Stimulated activated CD4-positive, alpha-beta T cell treated with anti-CD3 and anti-CD28 coated beads, Interleukin-2, amount 100 ng/mL, for 24 hours (primary cell): ENCODE data around the gene MMEL1.
A peak's percentile ranks its signal among the peaks of the same experiment; 100 is the strongest.

Experiments used
- DNase-seq, 2 donors: peaks; one replicate each; pipeline ENCODE4 v3.0.0-alpha.2; 2020

Gene MMEL1

GRCh38 chr1:2642560-2643413, 10.0 kb upstream of the MMEL1 start:
- peak; percentile 94 to 95 for DNase-seq

- DNase-seq, result no peak
Observed at GRCh38 chr1:2642131-2642559, 9.3 kb upstream of the MMEL1 start.

GRCh38 chr1:2641381-2642130, 8.7 kb upstream of the MMEL1 start:
- no peak for DNase-seq

GRCh38 chr1:2640626-2641025, 7.8 kb upstream of the MMEL1 start:
- no peak for DNase-seq

GRCh38 chr1:2639607-2640521, 7.0 kb upstream of the MMEL1 start:
- no peak for DNase-seq

- DNase-seq, result no peak
Observed at GRCh38 chr1:2639203-2639602, 6.4 kb upstream of the MMEL1 start.

GRCh38 chr1:2638466-2639115, 5.8 kb upstream of the MMEL1 start:
- DNase-seq, result no peak

- DNase-seq, result no peak
Observed at GRCh38 chr1:2637442-2638145, 4.8 kb upstream of the MMEL1 start.

- DNase-seq, result no peak
Observed at GRCh38 chr1:2636733-2637132, 3.9 kb upstream of the MMEL1 start.

- DNase-seq, result no peak
Observed at GRCh38 chr1:2635361-2636010, 2.7 kb upstream of the MMEL1 start.

- DNase-seq, result no peak
Observed at GRCh38 chr1:2633936-2634491, 1.2 kb upstream of the MMEL1 start.

GRCh38 chr1:2633366-2633935, 635 bp upstream of the MMEL1 start:
- DNase-seq, result no peak

GRCh38 chr1:2632051-2632430, 775 bp downstream of the MMEL1 start:
- DNase-seq, result no peak

GRCh38 chr1:2631136-2632050, 1.4 kb downstream of the MMEL1 start:
- DNase-seq, result no peak

GRCh38 chr1:2630498-2631135, 2.2 kb downstream of the MMEL1 start:
- no peak for DNase-seq

- DNase-seq, result no peak
Observed at GRCh38 chr1:2629627-2630497, 3.0 kb downstream of the MMEL1 start.

GRCh38 chr1:2628933-2629626, 3.7 kb downstream of the MMEL1 start:
- no peak for DNase-seq
